CD14-positive monocyte (primary cell): ENCODE data around the gene TIAM1. TPM values are rescaled to one million over a fixed set of nuclear protein-coding genes. Genes with fewer than 3 reads are reported as not detected.

ENCODE experiments used
- DNase-seq, 3 donors: peaks; one replicate each; pipeline ENCODE4 v3.0.0-alpha.2; 2011 to 2022
- H2AFZ ChIP-seq: 2 replicates; pipeline ENCODE4 v1.6.0; 2012; ENCODE audit warnings: mild to moderate bottlenecking, low read depth, low read length, inconsistent platforms; ENCODE audit not compliant: insufficient read depth, poor library complexity, severe bottlenecking
- H3K27ac ChIP-seq, 2 donors: 1 replicate in 1 of 2; 2 replicates in 1 of 2; pipeline ENCODE4 v1.5.1; 2012 to 2013; ENCODE audit warnings: low read length in 2 of 2, control low read depth in 1 of 2, inconsistent platforms in 1 of 2, low read depth in 1 of 2, mild to moderate bottlenecking in 1 of 2
- H3K27me3 ChIP-seq, 2 donors: one replicate each; pipeline versions ENCODE4 v1.6.0 to v1.6.1; 2011 to 2013; ENCODE audit warnings: low read length in 2 of 2; ENCODE audit not compliant: control insufficient read depth in 2 of 2, insufficient read depth in 2 of 2
- H3K36me3 ChIP-seq, 2 donors: replicated peaks in 1 of 2; 1 replicate in 1 of 2; 2 replicates in 1 of 2; pipeline versions ENCODE4 v1.5.1 to v1.6.1; 2012 to 2013; ENCODE audit warnings: low read length in 2 of 2, control low read depth in 1 of 2, inconsistent platforms in 1 of 2, mild to moderate bottlenecking in 1 of 2; ENCODE audit not compliant: insufficient read depth in 2 of 2, control insufficient read depth in 1 of 2
- H3K4me1 ChIP-seq, 2 donors: 1 replicate in 1 of 2; 2 replicates in 1 of 2; pipeline versions ENCODE4 v1.5.1 to v1.6.1; 2012 to 2013; ENCODE audit warnings: low read length in 2 of 2, control low read depth in 1 of 2, inconsistent platforms in 1 of 2, mild to moderate bottlenecking in 1 of 2, moderate library complexity in 1 of 2; ENCODE audit not compliant: insufficient read depth in 2 of 2, control insufficient read depth in 1 of 2
- H3K4me2 ChIP-seq: replicated peaks from 2 replicates; pipeline ENCODE3; 2012; ENCODE audit warnings: low read length, moderate library complexity, mild to moderate bottlenecking; ENCODE audit not compliant: poor library complexity, severe bottlenecking; ENCODE audit errors: extremely low read depth
- H3K4me3 ChIP-seq, 3 experiments: fragments of 200-600 bp in 1 of 3; sonication (generic) in 1 of 3; replicated peaks in 1 of 3; 1 replicate in 2 of 3; 2 replicates in 1 of 3; pipeline ENCODE4 v1.5.1; 2011 to 2013; ENCODE audit warnings: low read length in 3 of 3, mild to moderate bottlenecking in 3 of 3, control low read depth in 2 of 3, low read depth in 2 of 3, inconsistent platforms in 1 of 3, moderate library complexity in 1 of 3
- H3K79me2 ChIP-seq: 2 replicates; pipeline ENCODE4 v1.6.0; 2012; ENCODE audit warnings: mild to moderate bottlenecking, control low read depth, inconsistent platforms, low read length, moderate library complexity; ENCODE audit not compliant: insufficient read depth
- H3K9ac ChIP-seq: 2 replicates; pipeline ENCODE4 v1.6.0; 2017; ENCODE audit warnings: low read length, mild to moderate bottlenecking; ENCODE audit not compliant: insufficient read depth, poor library complexity, severe bottlenecking
- H3K9me3 ChIP-seq, 2 donors: replicated peaks in 1 of 2; 1 replicate in 1 of 2; 2 replicates in 1 of 2; pipeline versions ENCODE4 v1.5.1 to v1.6.1; 2012 to 2013; ENCODE audit warnings: low read length in 2 of 2, control low read depth in 1 of 2; ENCODE audit not compliant: control insufficient read depth in 1 of 2, insufficient read depth in 1 of 2
- H4K20me1 ChIP-seq: 2 replicates; pipeline ENCODE4 v1.6.0; 2012; ENCODE audit warnings: mild to moderate bottlenecking, low read length, control low read depth, moderate library complexity; ENCODE audit not compliant: insufficient read depth
- H3K27ac Mint-ChIP-seq, 7 donors: one replicate each; pipeline ENCODE4 v1.8.0; 2020; ENCODE audit warnings: mild to moderate bottlenecking in 7 of 7, mixed read lengths in 7 of 7, moderate library complexity in 6 of 7, inconsistent platforms in 2 of 7
- H3K27me3 Mint-ChIP-seq, 3 donors: one replicate each; pipeline ENCODE4 v1.8.0; 2021 to 2022; ENCODE audit warnings: low read depth in 3 of 3, mild to moderate bottlenecking in 3 of 3, mixed read lengths in 3 of 3, moderate library complexity in 3 of 3, inconsistent platforms in 1 of 3
- H3K36me3 Mint-ChIP-seq, 2 donors: one replicate each; pipeline ENCODE4 v1.8.0; 2020; ENCODE audit warnings: mixed read lengths in 2 of 2, inconsistent platforms in 1 of 2, mild to moderate bottlenecking in 1 of 2
- H3K4me1 Mint-ChIP-seq: one replicate; pipeline ENCODE4 v1.8.0; 2020; ENCODE audit warnings: mild to moderate bottlenecking, mixed read lengths
- H3K4me3 Mint-ChIP-seq, 2 donors: one replicate each; pipeline ENCODE4 v1.8.0; 2020; ENCODE audit warnings: mild to moderate bottlenecking in 2 of 2, mixed read lengths in 2 of 2, moderate library complexity in 1 of 2
- H3K9me3 Mint-ChIP-seq, 7 donors: one replicate each; pipeline ENCODE4 v1.8.0; 2020 to 2022; ENCODE audit warnings: mixed read lengths in 7 of 7, mild to moderate bottlenecking in 6 of 7, moderate library complexity in 6 of 7, inconsistent platforms in 2 of 7
- CTCF ChIP-seq: fragments of 200-600 bp; IDR thresholded peaks from one replicate; pipeline ENCODE4 v1.8.0; 2022; ENCODE audit warnings: antibody characterized with exemption, mild to moderate bottlenecking
- WGBS: methylation state at CpG from one replicate; pipeline ENCODE4 v1.1.5; 2013; ENCODE audit warnings: missing lambda C conversion rate; ENCODE audit not compliant: insufficient coverage; 5-methylcytosine and 5-hydroxymethylcytosine counted together
- intact Hi-C, 2 donors: fragments of 100-400 bp; cut with micrococcal nuclease; formaldehyde crosslinking; loops; one replicate each; pipeline versions ENCODE4 v1.15.0 to v1.15.1; 2023
- polyA plus RNA-seq, 3 donors: library from polyadenylated mRNA; depleted of rRNA in 1 of 3; unstranded in 2 of 3; stranded (reverse) in 1 of 3; fragments of 300-500 nt in 2 of 3; fragments of >200 nt in 1 of 3; fragmentation: Illumina TruSeq in 2 of 3; gene quantifications; 1 replicate in 2 of 3; 2 replicates in 1 of 3; pipeline ENCODE4 v1.2.3, GENCODE V29; 2012 to 2021

The TIAM1 gene
- polyA plus RNA-seq, 3 donors = 17.7 to 55.0 (median 45.3) TPM

- Histone ChIP-seq H4K20me1 (peaks cover 68% of the 10 kb centered on the region), H3K27ac (peak overlapping the region in 1 of 2 donors; percentile 82), H3K27me3 (peaks cover 0 to 18% of the 10 kb centered on the region in 2 donors), H3K4me1 (peaks cover 52 to 61% of the 10 kb centered on the region in 2 donors), H3K36me3 (peaks cover 17 to 42% of the 10 kb centered on the region in 2 donors), H3K9me3 (no peaks in the 10 kb centered on the region), H2AFZ (no peak overlapping the region), H3K4me2 (peak overlapping the region; percentile 93), H3K9ac (no peak overlapping the region), H3K79me2 (peaks cover 47% of the 10 kb centered on the region), H3K4me3 (peak overlapping the region in 1 of 3 experiments; percentile 92)
- Mint-ChIP-seq H3K36me3 (peaks cover 35 to 44% of the 10 kb centered on the region in 2 donors), H3K27me3 (peaks cover 11 to 12% (median 12%) of the 10 kb centered on the region in 3 donors), H3K4me1 (peaks cover 64% of the 10 kb centered on the region), H3K9me3 (peaks cover 0 to 4% (median 2%) of the 10 kb centered on the region in 7 donors), H3K27ac (peak overlapping the region; percentile 79 to 90 (median 86)), H3K4me3 (peak overlapping the region in 1 of 2 donors; percentile 75)
- TF ChIP-seq CTCF = no peak
- intact Hi-C loops = loop anchor here (5.0 to 10.0 kb wide), 2 partner anchors 105 to 137 kb away; no protein-coding TSS in a partner anchor
- 2% methylated on average over 3 of the region's 4 CpGs for WGBS
- peak; percentile 62 to 64 (median 63) for DNase-seq
Observed at GRCh38 chr21:31339721-31340120, 4.3 kb downstream of the TIAM1 start.

- Histone ChIP-seq H3K27ac (peak overlapping the region in 1 of 2 donors; percentile 82), H3K9me3 (no peaks in the 10 kb centered on the region), H3K79me2 (peaks cover 47% of the 10 kb centered on the region), H4K20me1 (peaks cover 76% of the 10 kb centered on the region), H3K4me2 (no peak overlapping the region), H3K36me3 (peaks cover 17 to 50% of the 10 kb centered on the region in 2 donors), H2AFZ (no peak overlapping the region), H3K27me3 (peaks cover 0 to 13% of the 10 kb centered on the region in 2 donors), H3K4me3 (no peak overlapping the region), H3K4me1 (peaks cover 48 to 53% of the 10 kb centered on the region in 2 donors), H3K9ac (no peak overlapping the region)
- Mint-ChIP-seq H3K27ac (peak overlapping the region; percentile 21 to 87 (median 83)), H3K36me3 (peaks cover 41 to 52% of the 10 kb centered on the region in 2 donors), H3K4me1 (peaks cover 58% of the 10 kb centered on the region), H3K9me3 (peaks cover 0 to 6% (median 2%) of the 10 kb centered on the region in 7 donors), H3K4me3 (peak overlapping the region in 1 of 2 donors; percentile 36), H3K27me3 (peaks cover 6 to 9% (median 7%) of the 10 kb centered on the region in 3 donors)
- no peak for TF ChIP-seq CTCF
- intact Hi-C loops = no loop called here
- DNase-seq = no peak
- 90% methylated on average over 2 of the region's 3 CpGs for WGBS
Observed at GRCh38 chr21:31338908-31339368, 5.1 kb downstream of the TIAM1 start.
